GM12878 (cell line): Measurements from ENCODE around the gene CNDP1. TPM values are rescaled to one million over a fixed set of nuclear protein-coding genes. Genes with fewer than 3 reads are reported as not detected.

Experiments
- ATAC-seq: fragments of 200-7000 bp; cut with Tn5 transposase; 3 replicates; pipeline ENCODE4 v1.9.1; 2020; ENCODE audit warnings: mild to moderate bottlenecking, moderate library complexity
- BruUV-seq: library from RNA; stranded (reverse); fragments of 400-500 nt; replicated peaks from 2 replicates; lab custom pipeline; 2021; lab: Mats Ljungman, UMichigan
- CTCF ChIA-PET: fragments of 300-600 bp; sonication (Branson Sonifier 250); formaldehyde crosslinking; extraction: SDS; loops from one replicate; lab custom pipeline; 2021; ENCODE audit warnings: inconsistent platforms; lab: Yijun Ruan, JAX
- POLR2A ChIA-PET: fragments of 350-600 bp; formaldehyde crosslinking; extraction: SDS; loops from one replicate; lab custom pipeline; 2021; ENCODE audit warnings: inconsistent platforms; lab: Charles Lee
- RAD21 ChIA-PET: fragments of 300-600 bp; sonication (Branson Sonifier 250); formaldehyde crosslinking; loops from one replicate; lab custom pipeline; 2023; ENCODE audit warnings: antibody characterized with exemption; ENCODE audit not compliant: unreplicated experiment; lab: Charles Lee
- SMC1A ChIA-PET: fragments of 300-600 bp; sonication (Branson Sonifier 250); formaldehyde crosslinking; loops from one replicate; lab custom pipeline; 2023; ENCODE audit not compliant: unreplicated experiment, uncharacterized antibody; lab: Charles Lee
- DNase-seq: peaks from one replicate; pipeline ENCODE4 v3.0.0-alpha.2; 2011; ENCODE audit warnings: low read depth, low spot score
- FAIRE-seq: peaks from 3 replicates; lab custom pipeline; 2011; peaks lifted over from hg19 to GRCh38; lab: Jason Lieb, UNC
- H2AFZ ChIP-seq: 2 replicates; pipeline ENCODE4 v1.6.0; 2011; ENCODE audit warnings: low read depth, low read length, control low read depth; ENCODE audit not compliant: control insufficient read depth
- H3K27ac ChIP-seq: 2 replicates; pipeline ENCODE4 v1.5.1; 2011; ENCODE audit warnings: control low read depth; ENCODE audit not compliant: control insufficient read depth, insufficient read depth
- H3K27me3 ChIP-seq, 2 experiments: replicated peaks in 1 of 2; 2 replicates each; pipeline versions ENCODE4 v1.6.0 to v1.6.1; 2011; ENCODE audit warnings: low read length in 1 of 2; ENCODE audit not compliant: control insufficient read depth in 2 of 2, insufficient read depth in 2 of 2
- H3K36me3 ChIP-seq, 2 experiments: 2 replicates each; pipeline ENCODE4 v1.5.1; 2011; ENCODE audit warnings: low read length in 1 of 2; ENCODE audit not compliant: control insufficient read depth in 2 of 2, insufficient read depth in 2 of 2
- H3K4me1 ChIP-seq: 2 replicates; pipeline ENCODE4 v1.6.1; 2011; ENCODE audit warnings: mild to moderate bottlenecking, low read length, moderate library complexity, mixed read lengths; ENCODE audit not compliant: control insufficient read depth, insufficient read depth
- H3K4me2 ChIP-seq: 2 replicates; pipeline ENCODE4 v1.6.0; 2011; ENCODE audit warnings: control low read depth; ENCODE audit not compliant: control insufficient read depth, insufficient read depth
- H3K4me3 ChIP-seq: fragments of 200-600 bp; sonication (generic); 2 replicates; pipeline ENCODE4 v1.5.1; 2016
- H3K79me2 ChIP-seq: 2 replicates; pipeline ENCODE4 v1.6.0; 2011; ENCODE audit warnings: low read length; ENCODE audit not compliant: control insufficient read depth, insufficient read depth
- H3K9ac ChIP-seq: 2 replicates; pipeline ENCODE4 v1.8.0; 2011; ENCODE audit warnings: low read length, control low read depth, mixed read lengths; ENCODE audit not compliant: control insufficient read depth, insufficient read depth
- H3K9me3 ChIP-seq: replicated peaks from 3 replicates; pipeline ENCODE4 v1.5.1; 2011; ENCODE audit warnings: mild to moderate bottlenecking, low read length; ENCODE audit not compliant: control insufficient read depth, insufficient read depth
- H4K20me1 ChIP-seq: 2 replicates; pipeline ENCODE4 v1.6.0; 2011; ENCODE audit not compliant: control insufficient read depth, insufficient read depth
- BHLHE40 ChIP-seq, 2 experiments: fragments of 450-650 bp in 1 of 2; IDR thresholded peaks; 2 replicates each; pipeline ENCODE4 v1.6.1; 2011 to 2017; ENCODE audit warnings: low read depth in 2 of 2, borderline replicate concordance in 1 of 2, improper control_type of control experiment in 1 of 2, low read length in 1 of 2, mild to moderate bottlenecking in 1 of 2
- CHD2 ChIP-seq: IDR thresholded peaks from 2 replicates; pipeline ENCODE4 v1.6.1; 2011; ENCODE audit warnings: low read depth, low read length, improper control_type of control experiment, borderline replicate concordance
- CREM ChIP-seq: IDR thresholded peaks from 2 replicates; pipeline ENCODE4 v1.6.1; 2014; ENCODE audit warnings: antibody characterized with exemption, low read depth
- E2F8 ChIP-seq: fragments of 450-650 bp; IDR thresholded peaks from 2 replicates; pipeline ENCODE4 v1.6.1; 2018; ENCODE audit warnings: mild to moderate bottlenecking, low read depth, moderate library complexity; ENCODE audit not compliant: partially characterized antibody
- MEF2B ChIP-seq: fragments of 450-650 bp; IDR thresholded peaks from 2 replicates; pipeline ENCODE4 v1.6.1; 2018; ENCODE audit warnings: mild to moderate bottlenecking, moderate library complexity; ENCODE audit not compliant: partially characterized antibody, poor library complexity, severe bottlenecking
- NR2C1 ChIP-seq: fragments of 450-650 bp; IDR thresholded peaks from 2 replicates; pipeline ENCODE4 v1.6.1; 2017; ENCODE audit warnings: antibody characterized with exemption, mild to moderate bottlenecking, moderate library complexity
- POLR2AphosphoS5 ChIP-seq: IDR thresholded peaks from 2 replicates; pipeline ENCODE4 v1.6.1; 2011; ENCODE audit warnings: mild to moderate bottlenecking, low read length, inconsistent platforms
- RAD51 ChIP-seq: fragments of 450-650 bp; IDR thresholded peaks from 2 replicates; pipeline ENCODE4 v1.6.1; 2016; ENCODE audit warnings: moderate library complexity, mild to moderate bottlenecking, inconsistent platforms
- RB1 ChIP-seq: fragments of 450-650 bp; formaldehyde crosslinking; IDR thresholded peaks from 2 replicates; pipeline ENCODE4 v1.6.1; 2017; ENCODE audit warnings: mild to moderate bottlenecking, borderline replicate concordance
- RELB ChIP-seq: fragments of 450-650 bp; IDR thresholded peaks from 2 replicates; pipeline ENCODE4 v1.6.1; 2017; ENCODE audit warnings: low read depth, mild to moderate bottlenecking, moderate library complexity
- RUNX3 ChIP-seq: IDR thresholded peaks from 2 replicates; pipeline ENCODE4 v1.6.1; 2012; ENCODE audit warnings: low read length, inconsistent platforms
- SMAD5 ChIP-seq: IDR thresholded peaks from 2 replicates; pipeline ENCODE4 v1.6.1; 2016; ENCODE audit warnings: antibody characterized with exemption, low read depth
- STAT1 ChIP-seq: fragments of 450-650 bp; conservative IDR thresholded peaks from 2 replicates; pipeline ENCODE4 v1.6.1; 2014; ENCODE audit warnings: antibody characterized with exemption, mild to moderate bottlenecking
- WGBS: methylation state at CpG from one replicate; pipeline ENCODE4 v1.1.6; 2016; ENCODE audit warnings: low lambda C conversion rate; ENCODE audit not compliant: insufficient replicate concordance, insufficient coverage; ENCODE audit errors: missing lambda C conversion rate; 5-methylcytosine and 5-hydroxymethylcytosine counted together
- in situ Hi-C: fragments of 300-500 bp; cut with MboI; formaldehyde crosslinking; loops from 9 replicates; pipeline ENCODE4 v1.14.3; 2018; ENCODE audit warnings: mixed read lengths
- intact Hi-C: fragments of 100-400 bp; cut with micrococcal nuclease; formaldehyde crosslinking; loops from one replicate; pipeline ENCODE4 v1.14.2; 2022; ENCODE audit not compliant: unreplicated experiment
- polyA plus RNA-seq, 11 experiments: library from polyadenylated mRNA; depleted of rRNA in 4 of 11; unstranded in 6 of 11; stranded (reverse) in 5 of 11; fragments of >200 nt; fragmentation: Nextera tagmentation in 4 of 11; fragmentation: Illumina TruSeq in 1 of 11; extraction: Ambion mirVana in 4 of 11; extraction: Trizol in 1 of 11; gene quantifications; 1 replicate in 1 of 11; 2 replicates in 10 of 11; pipeline versions ENCODE4 v1.2.1 to v1.2.3, GENCODE V29; 2011 to 2016; ENCODE audit warnings: inconsistent platforms in 2 of 11, missing spikeins in 2 of 11, low read depth in 1 of 11
- total RNA-seq, 4 experiments: library from RNA; depleted of rRNA in 3 of 4; stranded (reverse); fragments of >200 nt in 3 of 4; fragmentation: Illumina TruSeq in 1 of 4; extraction: Trizol in 1 of 4; gene quantifications; 2 replicates each; pipeline versions ENCODE4 v1.2.1 to v1.2.3, GENCODE V29; 2013 to 2021
- TF ChIP-seq, protein P1 (sequence below): IDR thresholded peaks from 2 replicates; pipeline ENCODE4 v1.6.1; 2012; ENCODE audit warnings: low read depth, low read length, improper control_type of control experiment

Gene CNDP1
- total and polyA plus RNA-seq, 10 of the 15 experiments (the other 5 are each of a cell fraction or from before 2014, with no cell fraction given) = 0.04 to 0.05 TPM; not detected in 8

DNA sequence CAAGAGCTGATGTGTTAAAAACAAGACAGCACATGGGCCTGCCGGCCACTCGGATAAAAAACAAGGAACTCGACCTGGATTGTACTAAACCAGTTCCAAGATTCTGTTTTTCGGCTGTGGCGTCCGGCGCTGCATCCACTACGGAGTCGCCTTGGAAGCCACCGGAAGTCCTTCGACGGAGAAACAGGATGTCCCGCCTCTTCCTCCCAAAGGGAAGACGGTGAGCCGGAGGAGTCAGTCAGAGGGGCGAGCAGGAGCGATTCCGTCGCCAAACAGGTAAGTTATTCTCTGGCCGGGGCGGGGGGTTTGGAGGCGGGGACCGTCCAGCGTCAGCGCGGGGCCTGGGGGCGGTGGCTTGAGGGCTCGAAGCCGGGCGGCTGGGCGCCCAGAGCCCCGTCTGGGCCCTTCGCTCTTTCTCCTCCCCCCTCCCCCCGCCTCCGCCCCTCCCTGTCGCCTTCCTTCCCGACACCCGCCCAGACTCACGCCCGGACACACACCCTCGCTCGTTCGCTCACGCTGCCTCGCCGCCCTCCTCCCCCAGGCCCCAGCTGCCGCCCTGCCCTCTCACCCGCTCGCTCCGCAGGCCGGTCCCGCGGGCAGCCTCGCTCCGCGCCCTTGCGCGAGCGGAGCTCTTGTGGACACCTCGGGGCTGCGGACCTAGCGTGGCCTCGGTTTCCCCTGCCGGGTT lies 63.5 kb downstream of the CNDP1 start, which contains the start of gene ZNF407:
ZNF407 (plus strand) TSS at position 209 of the 688 bp plus-strand sequence. CDS start 33,150 bp downstream, outside the sequence.
- POLR2A ChIA-PET = interaction anchor here (0.6 to 1.7 kb wide), 6 partner anchors 12 to 397 kb away, joined by 3 to 5 read pairs (median 4); partner anchors contain the start of gene CNDP2
- TF ChIP-seq RELB = peak; percentile 95
- no peak for TF ChIP-seq MEF2B
- TF ChIP-seq RB1 = 0 out of 2 replicates have a peak, but pooled peaks have one; percentile 1
- TF ChIP-seq NR2C1 = peak; percentile 61
- TF ChIP-seq E2F8 = peak; percentile 90
- peak; percentile 65; the same call in 1 of the 2 replicates for TF ChIP-seq CHD2
- 0 out of 2 replicates have a peak, but pooled peaks have one; percentile 4 for TF ChIP-seq CREM
- TF ChIP-seq RUNX3 = 0 out of 2 replicates have a peak, but pooled peaks have one; percentile 25
- peak; percentile 75 for TF ChIP-seq POLR2AphosphoS5
- TF ChIP-seq, protein P1, sequence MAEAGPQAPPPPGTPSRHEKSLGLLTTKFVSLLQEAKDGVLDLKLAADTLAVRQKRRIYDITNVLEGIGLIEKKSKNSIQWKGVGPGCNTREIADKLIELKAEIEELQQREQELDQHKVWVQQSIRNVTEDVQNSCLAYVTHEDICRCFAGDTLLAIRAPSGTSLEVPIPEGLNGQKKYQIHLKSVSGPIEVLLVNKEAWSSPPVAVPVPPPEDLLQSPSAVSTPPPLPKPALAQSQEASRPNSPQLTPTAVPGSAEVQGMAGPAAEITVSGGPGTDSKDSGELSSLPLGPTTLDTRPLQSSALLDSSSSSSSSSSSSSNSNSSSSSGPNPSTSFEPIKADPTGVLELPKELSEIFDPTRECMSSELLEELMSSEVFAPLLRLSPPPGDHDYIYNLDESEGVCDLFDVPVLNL = no peak
- no peak; the same call in 1 of the 2 replicates for TF ChIP-seq SMAD5
- TF ChIP-seq STAT1 = no peak
- TF ChIP-seq BHLHE40 (IDR thresholded peaks at IDR 0.05; ENCODE audit: borderline replicate concordance in 1 of 2, low read depth in 2 of 2, low read length in 1 of 2) = no peak
- 0 out of 2 replicates have a peak, but pooled peaks have one; percentile 12 for TF ChIP-seq RAD51

More for the DNA sequence above, 63.5 kb downstream of the CNDP1 start, which contains the start of gene ZNF407:
- peaks cover 7% of the 10 kb centered on the region for H3K4me1 ChIP-seq
- ChIA-PET RAD21 (no interaction called here), CTCF (interaction anchor here (1.3 to 1.8 kb wide), 3 partner anchors 12 to 98 kb away, joined by 4 to 6 read pairs (median 6); no protein-coding TSS in a partner anchor), SMC1A (interaction anchor here (1.0 to 1.6 kb wide), 4 partner anchors 21 to 271 kb away, joined by 3 read pairs; partner anchors contain the start of gene CNDP2)
- intact Hi-C loops = loop anchor here (1.0 to 5.0 kb wide), 3 partner anchors 102 to 1894 kb away; partner anchors contain the start of genes CNDP2 and TSHZ1
- peak within 1 kb of the TSS; percentile 89 for H3K4me2 ChIP-seq
- under 1% methylated on average over 35 of the region's 64 CpGs for WGBS
- peak; percentile 41 for FAIRE-seq
- H2AFZ ChIP-seq = peak within 1 kb of the TSS; percentile 98
- no peaks in the 10 kb centered on the region; the same call in 2 of the 3 replicates for H3K9me3 ChIP-seq
- H3K79me2 ChIP-seq = peaks cover 60% of the 10 kb centered on the region
- peak; percentile 61 for DNase-seq
- peaks cover 0 to 7% of the 10 kb centered on the region in 2 experiments; a peak in 2 of 4 replicates for H3K36me3 ChIP-seq
- H3K4me3 ChIP-seq = peak within 1 kb of the TSS; percentile 99
- H4K20me1 ChIP-seq = no peaks in the 10 kb centered on the region
- in situ Hi-C loops = loop anchor here (5.0 kb wide), 1 partner anchor 101 kb away; the partner anchor contains the start of gene CNDP2
- peak within 1 kb of the TSS; percentile 99 for H3K9ac ChIP-seq
- peak within 1 kb of the TSS; percentile 99 for H3K27ac ChIP-seq
- H3K27me3 ChIP-seq = no peaks in the 10 kb centered on the region
- no TSS peak for BruUV-seq
- ATAC-seq = peak; percentile 90
